ENCODE results near the gene DNAJC1.

DNAJC1 gene

DNA sequence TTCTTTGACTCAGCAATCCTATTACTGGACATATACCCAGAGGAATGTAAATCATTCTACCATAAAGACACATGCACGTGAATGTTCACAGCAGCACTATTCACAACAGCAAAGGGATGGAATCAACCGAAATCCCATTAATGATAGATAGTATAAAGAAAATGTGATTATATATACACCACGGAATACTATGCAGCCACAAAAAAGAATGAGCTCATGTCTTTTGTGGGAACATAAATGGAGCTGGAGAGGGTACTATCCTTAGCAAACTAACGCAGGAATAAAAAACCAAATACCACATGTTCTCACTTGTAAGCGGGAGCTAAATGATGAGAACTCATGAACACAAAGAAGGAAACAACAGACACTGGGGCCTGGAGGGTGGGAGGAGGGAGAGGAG, 201.9 kb downstream of the DNAJC1 start:
- TF ChIP-seq, protein P1, sequence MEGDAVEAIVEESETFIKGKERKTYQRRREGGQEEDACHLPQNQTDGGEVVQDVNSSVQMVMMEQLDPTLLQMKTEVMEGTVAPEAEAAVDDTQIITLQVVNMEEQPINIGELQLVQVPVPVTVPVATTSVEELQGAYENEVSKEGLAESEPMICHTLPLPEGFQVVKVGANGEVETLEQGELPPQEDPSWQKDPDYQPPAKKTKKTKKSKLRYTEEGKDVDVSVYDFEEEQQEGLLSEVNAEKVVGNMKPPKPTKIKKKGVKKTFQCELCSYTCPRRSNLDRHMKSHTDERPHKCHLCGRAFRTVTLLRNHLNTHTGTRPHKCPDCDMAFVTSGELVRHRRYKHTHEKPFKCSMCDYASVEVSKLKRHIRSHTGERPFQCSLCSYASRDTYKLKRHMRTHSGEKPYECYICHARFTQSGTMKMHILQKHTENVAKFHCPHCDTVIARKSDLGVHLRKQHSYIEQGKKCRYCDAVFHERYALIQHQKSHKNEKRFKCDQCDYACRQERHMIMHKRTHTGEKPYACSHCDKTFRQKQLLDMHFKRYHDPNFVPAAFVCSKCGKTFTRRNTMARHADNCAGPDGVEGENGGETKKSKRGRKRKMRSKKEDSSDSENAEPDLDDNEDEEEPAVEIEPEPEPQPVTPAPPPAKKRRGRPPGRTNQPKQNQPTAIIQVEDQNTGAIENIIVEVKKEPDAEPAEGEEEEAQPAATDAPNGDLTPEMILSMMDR (IDR thresholded peaks at IDR 0.05), result no peak
- Histone ChIP-seq H3K27ac (no peak overlapping the region), H3K4me3 (no peak overlapping the region)
- no peak for DNase-seq (ENCODE audit: low spot score)

DNA sequence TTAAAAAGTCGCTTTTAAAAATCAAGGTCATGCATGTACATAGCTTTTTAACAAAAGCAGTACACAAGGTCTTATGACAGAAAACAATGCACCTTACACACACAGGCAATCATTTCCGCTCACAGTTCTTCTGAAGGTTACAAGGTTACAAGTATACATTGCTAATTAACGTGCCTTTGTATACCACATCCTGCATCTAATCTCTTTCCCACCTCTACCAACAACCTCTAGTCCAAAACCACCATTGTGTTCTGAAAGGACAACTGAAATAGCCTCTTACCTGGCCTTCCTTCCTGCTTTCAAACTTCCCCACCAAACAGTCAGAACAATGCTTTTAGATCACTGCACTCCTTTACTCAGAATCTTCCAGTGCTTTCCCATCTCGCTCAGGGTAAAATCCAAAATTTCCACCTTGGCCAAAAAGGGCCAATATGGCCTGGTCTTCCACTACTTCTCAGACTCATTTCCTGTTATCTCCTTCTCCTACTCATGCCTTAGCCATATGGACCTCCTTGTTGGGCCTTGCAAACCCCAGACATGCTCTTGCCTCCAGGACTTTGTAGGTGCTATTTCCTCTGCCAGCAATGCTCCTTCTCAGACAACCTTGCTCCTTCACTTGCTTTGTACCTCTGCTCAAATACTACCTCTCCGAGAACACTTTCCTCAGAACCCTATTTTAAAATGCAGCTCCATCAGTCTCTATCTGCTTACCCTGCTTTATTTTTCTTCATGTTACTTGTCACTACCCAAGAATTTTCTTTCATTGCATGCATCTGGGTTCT, 205.4 kb downstream of the DNAJC1 start:
- no peak for DNase-seq (ENCODE audit: low spot score)
- H3K27ac ChIP-seq, result no peak overlapping the region
- H3K4me3 ChIP-seq, result no peak overlapping the region
- TF ChIP-seq, protein P1 (IDR thresholded peaks at IDR 0.05), result no peak

DNA sequence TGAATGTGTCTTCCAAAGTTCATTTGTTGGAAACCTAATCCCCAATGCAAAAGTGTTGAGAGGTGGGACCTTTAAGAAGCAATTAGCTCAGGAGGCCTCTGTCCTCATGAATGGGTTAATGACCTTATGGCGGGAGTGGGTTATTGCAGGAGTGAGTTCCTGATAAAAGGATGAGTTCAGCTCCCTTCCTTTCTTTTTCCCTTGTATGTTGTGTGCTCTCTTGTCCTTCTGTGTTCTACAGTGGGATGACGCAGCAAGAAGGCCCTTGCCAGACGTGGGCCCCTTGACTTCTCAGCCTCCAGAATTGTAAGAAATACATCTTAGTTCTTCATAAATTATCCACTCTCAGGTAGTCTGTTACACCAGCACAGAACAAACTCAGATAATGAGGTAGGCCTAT, 206.0 kb downstream of the DNAJC1 start:
- Histone ChIP-seq H3K27ac (no peak overlapping the region), H3K4me3 (no peak overlapping the region)
- TF ChIP-seq, protein P1 (IDR thresholded peaks at IDR 0.05), result no peak
- DNase-seq (ENCODE audit: low spot score), result no peak

DNA sequence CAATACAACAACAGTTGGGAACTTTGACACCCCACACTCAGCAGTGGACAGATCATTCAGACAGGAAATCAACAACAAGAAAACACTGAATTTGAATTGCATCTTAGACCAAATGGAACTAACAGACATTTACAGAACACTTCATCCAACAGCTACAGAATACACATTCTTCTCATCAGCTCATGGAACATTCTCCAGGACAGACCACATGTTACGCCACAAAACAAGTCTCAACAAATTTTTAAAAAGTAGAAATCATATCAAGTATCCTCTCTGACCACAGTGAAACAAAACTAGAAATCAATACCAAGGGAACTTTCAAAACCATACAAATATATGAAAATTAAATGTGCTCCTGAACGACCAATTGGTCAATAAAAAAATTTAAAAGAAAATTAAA, 212.3 kb downstream of the DNAJC1 start:
- TF ChIP-seq, protein P1 (IDR thresholded peaks at IDR 0.05), result no peak
- H3K4me3 ChIP-seq, result no peak overlapping the region
- no peak for DNase-seq (ENCODE audit: low spot score)
- H3K27ac ChIP-seq, result no peak overlapping the region

DNA sequence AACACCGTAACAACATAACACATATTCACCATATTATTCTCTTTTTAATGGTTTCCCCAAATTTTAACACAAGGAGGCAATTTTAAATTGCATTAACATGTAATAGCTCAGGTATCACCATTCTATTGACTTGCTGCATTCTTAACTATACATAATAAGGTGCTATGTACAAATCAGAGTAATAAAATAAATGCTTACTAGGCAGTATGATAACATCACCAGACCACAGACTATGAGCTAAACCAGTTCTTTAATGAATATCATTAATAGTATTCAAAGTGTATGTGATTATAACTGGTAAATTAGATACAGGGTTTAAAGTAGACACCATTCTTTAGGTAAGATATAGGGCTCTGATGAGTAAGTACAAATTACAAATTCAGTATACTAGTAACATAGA, 226.6 kb downstream of the DNAJC1 start:
- Histone ChIP-seq H3K27ac (no peak overlapping the region), H3K4me3 (no peak overlapping the region)
- TF ChIP-seq, protein P1 (IDR thresholded peaks at IDR 0.05), result no peak
- no peak for DNase-seq (ENCODE audit: low spot score)

DNA sequence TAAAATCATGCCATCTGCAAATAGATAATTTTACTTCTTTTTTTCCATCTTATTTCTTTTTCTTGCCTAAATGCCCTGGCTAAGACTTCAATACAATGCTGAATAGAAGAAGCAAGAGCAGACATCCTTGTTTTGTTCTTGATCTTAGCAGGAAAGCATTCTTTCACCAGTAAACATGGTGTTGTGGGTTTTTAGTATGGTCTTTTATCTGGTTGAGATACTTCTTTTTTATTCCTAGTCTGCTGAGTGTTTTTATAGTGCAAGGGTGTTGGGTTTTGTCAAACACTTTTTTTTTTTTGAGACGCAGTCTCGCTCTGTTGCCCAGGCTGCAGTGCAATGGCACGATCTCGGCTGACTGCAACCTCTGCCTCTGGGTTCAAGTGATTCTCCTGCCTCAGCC, 232.3 kb downstream of the DNAJC1 start:
- TF ChIP-seq, protein P1 (IDR thresholded peaks at IDR 0.05), result no peak
- Histone ChIP-seq H3K4me3 (no peak overlapping the region), H3K27ac (no peak overlapping the region)
- no peak for DNase-seq (ENCODE audit: low spot score)

DNA sequence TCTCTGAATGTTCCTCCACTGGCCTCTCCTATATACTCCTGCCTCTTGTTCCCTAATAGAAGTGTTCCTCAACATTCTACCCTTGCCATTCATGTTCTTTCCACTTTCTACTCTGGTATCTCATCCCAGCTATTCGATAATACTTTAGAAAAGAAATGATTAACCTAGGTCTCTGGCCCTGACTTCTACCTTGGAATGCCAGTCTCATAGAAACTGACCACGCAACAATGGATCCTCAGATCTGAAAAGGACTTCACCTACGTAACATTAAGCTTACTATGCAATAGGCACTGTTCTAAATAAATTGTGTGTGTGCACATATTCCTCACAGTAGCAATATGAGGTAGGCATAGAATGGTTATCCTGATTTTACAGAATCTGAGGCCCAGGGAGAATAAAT, 234.5 kb downstream of the DNAJC1 start:
- DNase-seq (ENCODE audit: low spot score), result no peak
- Histone ChIP-seq H3K27ac (no peak overlapping the region), H3K4me3 (no peak overlapping the region)
- TF ChIP-seq, protein P1 (IDR thresholded peaks at IDR 0.05), result no peak
